H9 (cell line): Measurements from ENCODE around the gene CEP44. TPM values are rescaled to one million over a fixed set of nuclear protein-coding genes. Genes with fewer than 3 reads are reported as not detected.

Experiments
- DNase-seq: peaks from one replicate; pipeline ENCODE4 v3.0.0-alpha.2; 2017
- H2AFZ ChIP-seq: one replicate; pipeline ENCODE4 v1.6.1; 2013; ENCODE audit warnings: mild to moderate bottlenecking, low read length, control low read depth, moderate library complexity
- H2AK5ac ChIP-seq: 2 replicates; pipeline ENCODE4 v1.6.1; 2013; ENCODE audit warnings: low read length, control low read depth, mixed read lengths; ENCODE audit not compliant: insufficient read length
- H2BK120ac ChIP-seq: one replicate; pipeline ENCODE4 v1.6.1; 2013; ENCODE audit warnings: low read depth, mild to moderate bottlenecking, low read length, control low read depth, inconsistent platforms; ENCODE audit not compliant: poor library complexity, severe bottlenecking
- H2BK12ac ChIP-seq: 2 replicates; pipeline ENCODE4 v1.6.1; 2013; ENCODE audit warnings: low read length, control low read depth, mixed read lengths, low read depth; ENCODE audit not compliant: insufficient read length
- H2BK15ac ChIP-seq: 2 replicates; pipeline ENCODE4 v1.6.1; 2013; ENCODE audit warnings: low read depth, low read length, control low read depth
- H2BK20ac ChIP-seq: one replicate; pipeline ENCODE4 v1.6.1; 2013; ENCODE audit warnings: low read depth, mild to moderate bottlenecking, low read length, control low read depth, inconsistent platforms; ENCODE audit not compliant: poor library complexity, severe bottlenecking
- H2BK5ac ChIP-seq: 2 replicates; pipeline ENCODE4 v1.6.1; 2013; ENCODE audit warnings: low read length, control low read depth, mixed read lengths; ENCODE audit not compliant: insufficient read length
- H3K14ac ChIP-seq: 2 replicates; pipeline ENCODE4 v1.6.1; 2013; ENCODE audit warnings: low read length, control low read depth; ENCODE audit not compliant: insufficient read depth
- H3K18ac ChIP-seq: 2 replicates; pipeline ENCODE4 v1.6.1; 2013; ENCODE audit warnings: low read depth, mild to moderate bottlenecking, mixed read lengths, low read length, control low read depth; ENCODE audit not compliant: insufficient read length
- H3K23ac ChIP-seq: 2 replicates; pipeline ENCODE4 v1.6.1; 2013; ENCODE audit warnings: low read length, control low read depth, mixed read lengths, low read depth; ENCODE audit not compliant: insufficient read length
- H3K23me2 ChIP-seq: 2 replicates; pipeline ENCODE4 v1.6.1; 2013; ENCODE audit warnings: low read depth, mild to moderate bottlenecking, mixed read lengths, low read length, control low read depth; ENCODE audit not compliant: insufficient read length, poor library complexity, severe bottlenecking
- H3K27ac ChIP-seq: 2 replicates; pipeline ENCODE4 v1.5.1; 2013; ENCODE audit warnings: low read length, control low read depth, mixed read lengths, low read depth; ENCODE audit not compliant: insufficient read length
- H3K27me3 ChIP-seq: 2 replicates; pipeline ENCODE4 v1.6.1; 2013; ENCODE audit warnings: low read length, control low read depth, inconsistent platforms; ENCODE audit not compliant: insufficient read depth
- H3K4ac ChIP-seq: 2 replicates; pipeline ENCODE4 v1.6.1; 2013; ENCODE audit warnings: low read depth, mild to moderate bottlenecking, control low read depth, inconsistent platforms, low read length, moderate library complexity
- H3K4me1 ChIP-seq: 2 replicates; pipeline ENCODE4 v1.6.1; 2013; ENCODE audit warnings: low read length, control low read depth, inconsistent platforms; ENCODE audit not compliant: insufficient read depth
- H3K4me2 ChIP-seq: 2 replicates; pipeline ENCODE4 v1.6.1; 2013; ENCODE audit warnings: low read length, control low read depth, mixed read lengths; ENCODE audit not compliant: insufficient read length, insufficient read depth
- H3K56ac ChIP-seq: 2 replicates; pipeline ENCODE4 v1.6.1; 2013; ENCODE audit warnings: low read depth, mild to moderate bottlenecking, mixed read lengths, low read length, control low read depth; ENCODE audit not compliant: insufficient read length
- H3K79me1 ChIP-seq: 2 replicates; pipeline ENCODE4 v1.6.1; 2013; ENCODE audit warnings: low read depth, mild to moderate bottlenecking, moderate library complexity, low read length, control low read depth, inconsistent platforms; ENCODE audit not compliant: insufficient read depth, poor library complexity, severe bottlenecking
- H3K79me2 ChIP-seq: 2 replicates; pipeline ENCODE4 v1.6.1; 2013; ENCODE audit warnings: low read length, control low read depth, inconsistent platforms; ENCODE audit not compliant: insufficient read depth
- H3K9ac ChIP-seq: 2 replicates; pipeline ENCODE4 v1.6.1; 2013; ENCODE audit warnings: low read length, control low read depth, mixed read lengths; ENCODE audit not compliant: insufficient read length; ENCODE audit errors: extremely low read depth
- H3K9me3 ChIP-seq: one replicate; pipeline ENCODE4 v1.6.1; 2013; ENCODE audit warnings: low read depth, low read length, inconsistent platforms; ENCODE audit not compliant: control insufficient read depth
- H3T11ph ChIP-seq: one replicate; pipeline ENCODE4 v1.6.1; 2013; ENCODE audit warnings: mild to moderate bottlenecking, low read length, control low read depth, inconsistent platforms
- H4K20me1 ChIP-seq: one replicate; pipeline ENCODE4 v1.6.1; 2013; ENCODE audit not compliant: control insufficient read depth, insufficient read length, insufficient read depth
- H4K5ac ChIP-seq: 2 replicates; pipeline ENCODE4 v1.6.1; 2013; ENCODE audit warnings: low read depth, mild to moderate bottlenecking, mixed read lengths, low read length, control low read depth; ENCODE audit not compliant: insufficient read length
- H4K8ac ChIP-seq: replicated peaks from 2 replicates; pipeline ENCODE4 v1.6.1; 2013; ENCODE audit warnings: low read length, control low read depth, mixed read lengths, low read depth; ENCODE audit not compliant: insufficient read length
- H4K91ac ChIP-seq: 2 replicates; pipeline ENCODE4 v1.6.1; 2013; ENCODE audit warnings: low read depth, mild to moderate bottlenecking, moderate library complexity, mixed read lengths, low read length, control low read depth; ENCODE audit not compliant: insufficient read length
- H3K27ac Mint-ChIP-seq, 3 experiments: 2 replicates in 2 of 3; 3 replicates in 1 of 3; pipeline ENCODE4 v1.8.0; 2020 to 2021; ENCODE audit warnings: mixed read lengths in 3 of 3, mild to moderate bottlenecking in 1 of 3, moderate library complexity in 1 of 3
- H3K27me3 Mint-ChIP-seq: 2 replicates; pipeline ENCODE4 v1.8.0; 2021; ENCODE audit warnings: low read depth, mild to moderate bottlenecking, moderate library complexity, mixed read lengths
- H3K36me3 Mint-ChIP-seq, 3 experiments: 2 replicates in 2 of 3; 3 replicates in 1 of 3; pipeline ENCODE4 v1.8.0; 2020 to 2021; ENCODE audit warnings: low read depth in 3 of 3, mixed read lengths in 3 of 3; ENCODE audit not compliant: insufficient read depth in 1 of 3
- H3K4me1 Mint-ChIP-seq, 2 experiments: 2 replicates each; pipeline ENCODE4 v1.8.0; 2020; ENCODE audit warnings: mixed read lengths in 2 of 2
- H3K4me3 Mint-ChIP-seq, 2 experiments: 2 replicates in 1 of 2; 3 replicates in 1 of 2; pipeline ENCODE4 v1.8.0; 2020 to 2021; ENCODE audit warnings: mild to moderate bottlenecking in 2 of 2, mixed read lengths in 2 of 2, moderate library complexity in 1 of 2
- H3K9me3 Mint-ChIP-seq, 2 experiments: 2 replicates in 1 of 2; 3 replicates in 1 of 2; pipeline ENCODE4 v1.8.0; 2020; ENCODE audit warnings: mild to moderate bottlenecking in 2 of 2, mixed read lengths in 2 of 2, moderate library complexity in 1 of 2
- CTCF ChIP-seq: fragments of 200-600 bp; sonication (generic); conservative IDR thresholded peaks from 3 replicates; pipeline ENCODE4 v1.8.0; 2021; ENCODE audit warnings: antibody characterized with exemption, mild to moderate bottlenecking
- WGBS: extraction: QIAGEN DNeasy Blood & Tissue Kit; methylation state at CpG from one replicate; pipeline ENCODE4 v1.1.7; 2013; ENCODE audit warnings: missing lambda C conversion rate, low lambda C conversion rate, mixed read lengths; ENCODE audit not compliant: insufficient read length; ENCODE audit errors: extremely low coverage; 5-methylcytosine and 5-hydroxymethylcytosine counted together
- total RNA-seq: library from RNA; stranded (reverse); gene quantifications from 2 replicates; pipeline ENCODE4 v1.2.1, GENCODE V29; 2021

The CEP44 gene
- total RNA-seq, 1 experiment from 2014 or later = 16.5 TPM

GRCh38 chr4:174248407-174248806 lies 35.3 kb upstream of the CEP44 start:
- H4K20me1 ChIP-seq = no peaks in the 10 kb centered on the region
- no peak overlapping the region for H3K4me3 Mint-ChIP-seq
- no peak overlapping the region for H3T11ph ChIP-seq
- no peak overlapping the region for H2BK15ac ChIP-seq
- no peaks in the 10 kb centered on the region for H3K9me3 Mint-ChIP-seq
- no peak overlapping the region for H3K27ac ChIP-seq
- H3K4ac ChIP-seq = no peak overlapping the region
- H3K56ac ChIP-seq = no peak overlapping the region
- no peak overlapping the region for H3K27ac Mint-ChIP-seq
- H3K9ac ChIP-seq = no peak overlapping the region
- no peak overlapping the region for H2BK20ac ChIP-seq
- no peak overlapping the region for H4K5ac ChIP-seq
- H2AK5ac ChIP-seq = no peak overlapping the region
- no peak for TF ChIP-seq CTCF
- no peak overlapping the region for H2BK120ac ChIP-seq
- WGBS = no CpG with 5 or more reads among the region's 1 CpG
- H2BK12ac ChIP-seq = no peak overlapping the region
- H4K8ac ChIP-seq = no peak overlapping the region
- no peak overlapping the region for H4K91ac ChIP-seq
- no peaks in the 10 kb centered on the region for H3K9me3 ChIP-seq
- no peaks in the 10 kb centered on the region for H3K27me3 Mint-ChIP-seq
- H2AFZ ChIP-seq = no peak overlapping the region
- no peaks in the 10 kb centered on the region for H3K79me2 ChIP-seq
- H3K14ac ChIP-seq = no peak overlapping the region
- H3K4me1 Mint-ChIP-seq = no peaks in the 10 kb centered on the region
- no peak overlapping the region for H2BK5ac ChIP-seq
- H3K23ac ChIP-seq = no peak overlapping the region
- H3K18ac ChIP-seq = no peak overlapping the region
- DNase-seq = no peak
- H3K27me3 ChIP-seq = no peaks in the 10 kb centered on the region
- no peaks in the 10 kb centered on the region for H3K79me1 ChIP-seq
- H3K36me3 Mint-ChIP-seq = no peaks in the 10 kb centered on the region
- H3K23me2 ChIP-seq = no peaks in the 10 kb centered on the region
- no peak overlapping the region for H3K4me2 ChIP-seq
- H3K4me1 ChIP-seq = no peaks in the 10 kb centered on the region
